ENCODE data around the gene INSIG1.

INSIG1 gene

DNA sequence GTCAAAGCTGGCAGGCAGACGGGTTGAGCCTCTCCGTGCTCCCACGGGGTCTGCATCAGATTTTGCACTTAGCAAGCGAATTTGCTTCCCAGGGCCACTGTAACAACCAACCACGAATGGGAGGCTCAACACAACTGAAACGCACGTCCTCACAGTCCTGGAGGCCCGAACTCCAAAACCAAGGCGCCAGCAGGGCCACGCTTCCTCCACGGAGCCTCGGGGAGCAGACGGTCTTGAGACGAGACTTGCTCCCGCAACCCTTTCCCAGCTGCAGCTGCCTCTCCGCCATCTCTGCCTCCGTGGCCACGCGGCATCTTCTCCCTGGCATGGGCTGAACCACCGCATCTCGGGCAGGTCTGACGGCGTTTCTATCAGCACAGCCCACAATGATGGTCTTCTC lies 30.2 kb upstream of the INSIG1 start:
- Histone ChIP-seq H3K27ac (ENCODE audit: low read length) (no peak overlapping the region), H3K27me3 (ENCODE audit: control insufficient read depth, insufficient read depth, low read length) (no peaks in the 10 kb centered on the region), H3K36me3 (ENCODE audit: control insufficient read depth, low read depth, low read length) (no peaks in the 10 kb centered on the region), H3K4me3 (ENCODE audit: low read length) (no peak overlapping the region), H3K9ac (ENCODE audit: low read length) (no peak overlapping the region), H3K9me3 (ENCODE audit: control insufficient read depth, low read depth, low read length) (no peaks in the 10 kb centered on the region), H3K4me1 (ENCODE audit: control insufficient read depth, low read depth, low read length) (no peaks in the 10 kb centered on the region)

DNA sequence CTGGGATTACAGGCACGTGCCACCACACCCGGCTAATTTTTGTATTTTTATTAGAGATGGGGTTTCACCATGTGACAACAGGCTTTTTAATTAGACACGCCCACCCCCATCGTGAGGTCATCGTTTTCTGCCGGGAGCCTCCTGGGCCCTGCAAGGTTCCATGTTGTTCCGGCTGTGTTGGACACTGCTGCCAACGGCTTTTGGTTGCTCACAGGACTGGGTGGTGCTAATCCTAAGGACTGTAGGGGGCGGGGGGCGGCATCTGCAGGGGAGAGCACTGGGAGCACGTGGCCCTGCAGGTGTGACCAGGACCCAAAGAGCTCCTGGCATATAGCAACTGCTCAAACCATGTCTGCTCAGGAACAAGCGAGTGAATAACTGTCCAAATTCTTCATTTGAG lies 29.5 kb upstream of the INSIG1 start:
- H3K9ac ChIP-seq (ENCODE audit: low read length), result no peak overlapping the region
- no peaks in the 10 kb centered on the region for H3K4me1 ChIP-seq (ENCODE audit: control insufficient read depth, low read depth, low read length)
- no peak overlapping the region for H3K4me3 ChIP-seq (ENCODE audit: low read length)
- no peaks in the 10 kb centered on the region for H3K36me3 ChIP-seq (ENCODE audit: control insufficient read depth, low read depth, low read length)
- no peaks in the 10 kb centered on the region for H3K27me3 ChIP-seq (ENCODE audit: control insufficient read depth, insufficient read depth, low read length)
- no peak overlapping the region for H3K27ac ChIP-seq (ENCODE audit: low read length)
- H3K9me3 ChIP-seq (ENCODE audit: control insufficient read depth, low read depth, low read length), result no peaks in the 10 kb centered on the region

DNA sequence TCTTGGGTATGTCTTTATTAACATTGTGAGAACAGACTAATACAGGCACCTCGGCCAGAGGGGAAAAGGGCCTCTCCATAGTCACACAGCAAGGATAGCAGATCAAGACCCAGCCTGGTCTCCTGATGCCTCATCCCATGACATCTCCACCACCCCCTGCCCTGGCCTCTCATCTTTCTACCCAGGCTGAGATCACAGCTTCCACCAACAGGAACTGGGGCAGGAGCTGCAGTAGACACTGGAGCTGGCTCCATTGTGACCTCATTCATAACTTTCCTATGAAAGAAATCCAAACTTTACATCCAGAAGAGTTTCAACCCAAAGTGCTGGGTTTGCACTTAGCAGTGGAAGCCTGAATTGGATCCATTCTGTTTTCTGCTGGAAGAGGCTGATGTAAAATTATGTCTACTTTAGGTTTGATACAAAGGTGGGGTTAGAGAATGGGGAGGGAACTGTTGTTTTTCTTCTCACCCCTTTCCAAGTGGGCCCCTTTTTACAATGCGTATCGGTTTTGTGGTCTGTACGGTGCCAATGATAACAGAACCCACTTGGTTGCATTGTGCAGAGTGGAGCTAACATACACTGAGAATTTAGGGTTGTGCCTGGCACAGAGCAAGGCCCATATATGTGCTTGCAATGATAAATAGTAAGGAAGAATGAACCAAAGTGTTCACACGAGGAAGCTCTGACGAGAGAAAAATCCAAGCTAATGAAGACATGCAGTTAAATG lies 28.6 kb upstream of the INSIG1 start:
- Histone ChIP-seq H3K4me1 (ENCODE audit: control insufficient read depth, low read depth, low read length) (no peaks in the 10 kb centered on the region), H3K36me3 (ENCODE audit: control insufficient read depth, low read depth, low read length) (no peaks in the 10 kb centered on the region), H3K9ac (ENCODE audit: low read length) (no peak overlapping the region), H3K27ac (ENCODE audit: low read length) (no peak overlapping the region), H3K27me3 (ENCODE audit: control insufficient read depth, insufficient read depth, low read length) (no peaks in the 10 kb centered on the region), H3K9me3 (ENCODE audit: control insufficient read depth, low read depth, low read length) (no peaks in the 10 kb centered on the region), H3K4me3 (ENCODE audit: low read length) (no peak overlapping the region)

DNA sequence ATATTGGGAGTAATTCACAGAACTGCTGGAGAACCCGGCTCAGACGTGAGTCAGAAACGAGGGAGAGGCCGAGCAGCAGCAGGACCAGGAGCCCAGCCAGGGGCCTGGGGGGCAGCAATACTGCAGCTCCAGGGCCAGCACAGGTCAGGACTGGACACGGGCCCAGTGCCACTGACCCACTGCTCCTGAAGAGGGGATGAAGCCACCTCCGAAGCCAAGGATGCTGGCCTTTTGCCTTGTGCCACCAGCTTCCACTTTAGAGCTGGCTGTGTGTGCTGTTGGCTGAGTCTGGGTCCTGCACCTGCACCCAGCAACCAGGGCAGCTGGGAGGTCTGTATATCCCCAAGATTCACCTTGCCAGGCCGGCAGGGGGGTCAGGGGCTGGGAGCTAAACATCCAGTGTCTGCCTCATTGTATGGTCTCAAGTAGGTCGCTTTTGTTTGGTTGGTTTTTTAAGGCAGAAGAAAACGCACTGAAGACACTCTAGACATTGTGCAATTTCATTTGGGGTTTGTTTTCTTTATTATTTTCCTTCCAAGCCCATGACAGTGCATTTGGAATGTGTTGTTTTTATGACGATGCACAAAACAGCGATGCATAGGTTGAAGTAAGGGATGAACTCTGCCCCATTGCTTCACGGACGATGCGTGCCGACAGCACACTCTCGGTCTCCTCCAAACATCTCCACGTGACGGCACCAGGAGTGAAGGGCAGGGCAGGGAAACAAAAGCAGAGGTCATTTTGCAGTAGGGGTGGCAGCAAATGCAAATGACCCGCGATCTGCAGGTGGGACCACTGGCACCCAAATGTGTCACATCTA lies 27.7 kb upstream of the INSIG1 start:
- no peaks in the 10 kb centered on the region for H3K27me3 ChIP-seq (ENCODE audit: control insufficient read depth, insufficient read depth, low read length)

DNA sequence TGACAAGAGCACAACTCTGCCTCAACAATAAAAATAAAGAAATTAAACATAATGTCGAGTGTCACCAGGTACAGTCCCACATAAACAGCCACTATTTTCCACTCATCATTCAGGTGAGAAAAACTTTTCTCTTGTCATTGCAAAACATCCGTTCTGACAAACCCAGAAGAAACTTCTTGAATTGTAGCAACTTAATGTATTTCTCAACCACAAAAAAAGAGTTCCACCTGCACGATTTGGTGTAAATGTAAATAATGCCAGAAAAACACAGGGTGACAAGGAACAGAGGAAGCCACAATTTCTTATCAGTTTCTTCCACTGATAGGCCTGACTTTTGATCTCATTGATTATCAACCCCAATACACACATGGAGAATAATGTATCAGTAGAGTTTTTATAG lies 26.8 kb upstream of the INSIG1 start:
- H3K27ac ChIP-seq (ENCODE audit: low read length), result no peak overlapping the region
- H3K9me3 ChIP-seq (ENCODE audit: control insufficient read depth, low read depth, low read length), result no peaks in the 10 kb centered on the region
- no peaks in the 10 kb centered on the region for H3K4me1 ChIP-seq (ENCODE audit: control insufficient read depth, low read depth, low read length)
- no peak overlapping the region for H3K9ac ChIP-seq (ENCODE audit: low read length)
- H3K36me3 ChIP-seq (ENCODE audit: control insufficient read depth, low read depth, low read length), result no peaks in the 10 kb centered on the region
- H3K27me3 ChIP-seq (ENCODE audit: control insufficient read depth, insufficient read depth, low read length), result no peaks in the 10 kb centered on the region
- no peak overlapping the region for H3K4me3 ChIP-seq (ENCODE audit: low read length)

More for the DNA sequence above, 27.7 kb upstream of the INSIG1 start:
- H3K9me3 ChIP-seq (ENCODE audit: control insufficient read depth, low read depth, low read length), result no peaks in the 10 kb centered on the region
- no peak overlapping the region for H3K9ac ChIP-seq (ENCODE audit: low read length)
- H3K4me1 ChIP-seq (ENCODE audit: control insufficient read depth, low read depth, low read length), result no peaks in the 10 kb centered on the region
- no peaks in the 10 kb centered on the region for H3K36me3 ChIP-seq (ENCODE audit: control insufficient read depth, low read depth, low read length)
- no peak overlapping the region for H3K4me3 ChIP-seq (ENCODE audit: low read length)
- H3K27ac ChIP-seq (ENCODE audit: low read length), result no peak overlapping the region

DNA sequence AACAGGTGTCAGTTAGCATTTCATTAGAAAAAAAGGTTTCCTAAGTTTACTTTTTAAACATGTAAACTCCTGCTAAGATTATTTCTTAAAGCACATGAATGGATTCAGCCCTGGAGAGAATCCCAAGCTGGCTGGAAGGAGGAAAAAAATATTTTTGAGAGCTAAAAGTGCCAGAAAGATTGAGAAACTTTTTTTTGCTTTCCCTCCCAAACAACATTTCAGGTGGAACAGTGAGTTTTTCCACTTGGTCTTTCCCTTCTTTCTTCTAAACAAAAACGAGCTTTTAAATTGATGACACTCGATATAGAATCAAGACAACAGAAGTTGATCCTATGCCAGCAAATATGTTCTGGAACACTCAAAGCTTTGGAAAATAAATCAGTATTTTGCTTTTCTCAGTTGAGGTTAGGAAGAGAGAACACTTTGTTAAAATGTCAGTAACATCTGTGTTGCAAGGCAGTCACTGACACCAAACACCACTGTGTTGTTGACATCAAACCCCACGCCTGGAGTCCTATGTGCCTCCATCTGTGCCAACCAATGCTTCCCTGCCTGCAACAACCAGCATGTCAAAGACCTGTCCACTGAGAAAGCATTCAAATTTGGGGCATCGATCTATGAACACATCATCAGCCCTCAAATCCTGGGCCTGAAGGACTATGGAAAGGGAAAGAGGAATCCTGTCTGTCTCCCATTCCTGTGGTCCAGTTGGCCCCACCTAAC lies 22.9 kb upstream of the INSIG1 start:
- Histone ChIP-seq H3K36me3 (ENCODE audit: control insufficient read depth, low read depth, low read length) (no peaks in the 10 kb centered on the region), H3K27ac (ENCODE audit: low read length) (no peak overlapping the region), H3K4me1 (ENCODE audit: control insufficient read depth, low read depth, low read length) (no peaks in the 10 kb centered on the region), H3K9ac (ENCODE audit: low read length) (no peak overlapping the region), H3K27me3 (ENCODE audit: control insufficient read depth, insufficient read depth, low read length) (no peaks in the 10 kb centered on the region), H3K4me3 (ENCODE audit: low read length) (no peak overlapping the region), H3K9me3 (ENCODE audit: control insufficient read depth, low read depth, low read length) (no peaks in the 10 kb centered on the region)

DNA sequence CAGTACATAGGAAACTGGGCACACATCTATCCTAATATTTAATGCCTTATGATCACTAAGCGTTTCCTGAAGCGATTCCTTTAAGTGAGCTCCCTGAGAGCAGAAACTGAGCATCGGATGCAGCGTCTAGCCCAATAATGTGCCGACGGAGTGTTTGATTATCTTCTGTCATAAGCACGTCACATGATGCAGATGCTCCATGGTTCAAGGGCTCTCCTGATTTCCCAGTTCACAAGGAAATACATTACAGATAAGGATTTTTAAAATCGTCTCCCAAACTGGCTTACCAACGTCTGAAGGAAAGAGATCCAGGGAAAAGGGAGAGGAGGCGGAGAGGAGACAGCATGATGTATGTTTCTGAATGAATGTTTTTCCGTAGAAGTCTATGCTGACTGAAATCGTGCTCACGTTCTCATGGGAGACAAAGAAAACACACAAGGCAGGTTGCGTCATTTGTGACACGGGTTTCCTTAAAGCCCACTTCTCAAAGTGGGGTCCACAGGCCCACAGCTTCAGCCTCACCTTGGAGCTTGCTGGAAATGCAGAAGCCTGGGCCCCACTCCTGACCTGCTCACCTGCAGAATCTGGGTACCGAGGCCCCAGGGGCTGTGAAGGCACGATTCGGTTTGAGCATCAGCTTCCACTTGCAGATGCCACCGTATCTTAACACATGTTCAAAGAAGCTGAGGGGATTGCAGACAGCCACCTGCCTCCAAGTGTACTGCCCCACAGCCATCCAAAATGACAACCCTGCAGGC lies 21.5 kb upstream of the INSIG1 start:
- H3K27ac ChIP-seq (ENCODE audit: low read length), result no peak overlapping the region
- no peak overlapping the region for H3K9ac ChIP-seq (ENCODE audit: low read length)
- no peaks in the 10 kb centered on the region for H3K4me1 ChIP-seq (ENCODE audit: control insufficient read depth, low read depth, low read length)
- no peak overlapping the region for H3K4me3 ChIP-seq (ENCODE audit: low read length)
- H3K36me3 ChIP-seq (ENCODE audit: control insufficient read depth, low read depth, low read length), result no peaks in the 10 kb centered on the region
- no peaks in the 10 kb centered on the region for H3K9me3 ChIP-seq (ENCODE audit: control insufficient read depth, low read depth, low read length)
- no peaks in the 10 kb centered on the region for H3K27me3 ChIP-seq (ENCODE audit: control insufficient read depth, insufficient read depth, low read length)

DNA sequence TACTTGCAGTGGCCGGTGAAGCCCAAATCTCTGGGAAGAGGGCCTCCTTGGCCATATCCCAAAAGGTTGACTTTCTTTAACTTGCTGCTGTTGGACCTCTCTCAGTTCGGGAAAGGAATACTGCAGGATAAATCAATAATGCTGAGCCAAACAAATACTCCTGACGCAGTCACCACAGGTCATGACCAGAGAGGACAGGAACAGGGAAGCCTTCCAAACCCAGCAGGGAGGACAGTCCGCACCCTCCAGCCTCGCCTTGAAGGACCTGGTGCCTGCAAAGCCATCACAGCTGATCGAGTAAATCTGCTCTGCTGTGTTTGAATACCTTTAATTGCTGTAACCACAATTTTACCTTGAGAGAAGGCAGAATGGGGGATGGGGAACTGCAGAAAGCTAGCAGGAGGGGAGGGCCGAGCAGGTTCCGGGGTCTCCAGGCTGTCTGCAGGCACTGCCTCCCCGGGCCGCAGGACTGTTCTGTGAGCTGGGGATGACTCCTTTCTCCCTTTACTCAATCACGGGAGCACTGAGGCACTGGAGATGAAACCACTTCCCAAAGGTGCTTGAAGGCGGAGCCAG lies 20.8 kb upstream of the INSIG1 start:
- no peaks in the 10 kb centered on the region for H3K9me3 ChIP-seq (ENCODE audit: control insufficient read depth, low read depth, low read length)
- H3K9ac ChIP-seq (ENCODE audit: low read length), result no peak overlapping the region
- no peak overlapping the region for H3K4me3 ChIP-seq (ENCODE audit: low read length)
- H3K27ac ChIP-seq (ENCODE audit: low read length), result no peak overlapping the region
- H3K4me1 ChIP-seq (ENCODE audit: control insufficient read depth, low read depth, low read length), result no peaks in the 10 kb centered on the region
- no peaks in the 10 kb centered on the region for H3K36me3 ChIP-seq (ENCODE audit: control insufficient read depth, low read depth, low read length)
- H3K27me3 ChIP-seq (ENCODE audit: control insufficient read depth, insufficient read depth, low read length), result no peaks in the 10 kb centered on the region

DNA sequence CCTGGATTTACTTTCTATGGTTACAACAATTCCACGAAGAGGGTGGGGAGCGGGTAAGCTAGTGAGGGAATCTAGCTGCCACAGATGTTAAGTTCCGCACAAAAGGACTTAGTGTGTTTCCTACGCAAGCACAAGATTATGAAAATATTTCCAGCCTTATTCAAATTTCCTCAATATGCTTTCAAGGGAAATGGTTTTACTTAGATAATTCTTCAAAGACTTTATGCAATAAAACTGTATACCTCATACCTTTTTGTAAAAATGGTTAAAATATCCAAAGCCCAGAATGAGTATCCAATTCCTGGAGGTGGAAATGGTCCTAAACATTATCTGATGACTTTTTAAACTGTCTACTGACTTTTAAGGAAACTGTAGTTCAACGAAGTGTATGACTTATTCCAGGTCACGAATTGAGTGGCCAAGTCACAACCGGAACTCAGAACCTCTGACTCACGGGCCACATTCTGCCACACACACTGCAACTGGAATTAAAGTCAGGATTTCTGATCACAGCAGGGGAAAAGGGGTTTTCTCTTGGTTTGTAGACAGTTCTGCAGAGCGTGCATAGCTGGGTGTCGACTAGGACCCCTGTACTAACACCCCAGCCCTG lies 20.2 kb upstream of the INSIG1 start:
- Histone ChIP-seq H3K27me3 (ENCODE audit: control insufficient read depth, insufficient read depth, low read length) (no peaks in the 10 kb centered on the region), H3K9ac (ENCODE audit: low read length) (no peak overlapping the region), H3K9me3 (ENCODE audit: control insufficient read depth, low read depth, low read length) (no peaks in the 10 kb centered on the region), H3K4me3 (ENCODE audit: low read length) (no peak overlapping the region), H3K36me3 (ENCODE audit: control insufficient read depth, low read depth, low read length) (no peaks in the 10 kb centered on the region), H3K27ac (ENCODE audit: low read length) (no peak overlapping the region), H3K4me1 (ENCODE audit: control insufficient read depth, low read depth, low read length) (no peaks in the 10 kb centered on the region)

DNA sequence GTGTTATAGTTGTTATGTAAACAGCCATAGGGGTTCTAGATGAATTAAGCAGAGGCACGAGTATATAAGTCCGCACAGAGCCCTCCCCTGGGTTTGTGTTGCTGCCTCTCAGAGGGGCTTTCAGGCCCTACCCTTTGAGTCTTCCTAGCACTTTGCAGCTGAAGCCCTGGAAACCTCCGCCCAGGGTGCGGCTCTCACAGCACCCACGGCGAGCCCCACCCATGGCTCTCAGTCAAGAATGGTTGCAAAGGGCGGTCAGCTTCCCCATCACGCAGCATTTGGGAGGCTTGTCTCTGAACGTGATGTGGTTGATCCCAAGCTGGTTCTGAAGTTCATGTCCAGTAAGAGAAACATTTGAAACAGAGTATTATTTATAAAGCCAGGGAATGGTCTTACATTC lies 18.8 kb upstream of the INSIG1 start:
- Histone ChIP-seq H3K4me3 (ENCODE audit: low read length) (no peak overlapping the region), H3K9me3 (ENCODE audit: control insufficient read depth, low read depth, low read length) (no peaks in the 10 kb centered on the region), H3K4me1 (ENCODE audit: control insufficient read depth, low read depth, low read length) (no peaks in the 10 kb centered on the region), H3K36me3 (ENCODE audit: control insufficient read depth, low read depth, low read length) (no peaks in the 10 kb centered on the region), H3K9ac (ENCODE audit: low read length) (no peak overlapping the region), H3K27ac (ENCODE audit: low read length) (no peak overlapping the region), H3K27me3 (ENCODE audit: control insufficient read depth, insufficient read depth, low read length) (no peaks in the 10 kb centered on the region)

Data from iPS-18a (cell line).